Stimulated activated CD8-positive, alpha-beta memory T cell treated with anti-CD3 and anti-CD28 coated beads, Interleukin-4, amount 100 ng/mL, for 1 hour (primary cell): ENCODE results near the gene CCL4.
"Not testable (repeated sequence)": the region's sequence is repeated elsewhere in the genome, so short reads cannot be mapped to it uniquely, and the experiment has no call there.

Experiments
- DNase-seq, 2 donors: peaks; one replicate each; pipeline ENCODE4 v3.0.0-alpha.2; 2020; ENCODE audit warnings: low read depth in 2 of 2, low spot score in 1 of 2

CCL4 gene

DNA sequence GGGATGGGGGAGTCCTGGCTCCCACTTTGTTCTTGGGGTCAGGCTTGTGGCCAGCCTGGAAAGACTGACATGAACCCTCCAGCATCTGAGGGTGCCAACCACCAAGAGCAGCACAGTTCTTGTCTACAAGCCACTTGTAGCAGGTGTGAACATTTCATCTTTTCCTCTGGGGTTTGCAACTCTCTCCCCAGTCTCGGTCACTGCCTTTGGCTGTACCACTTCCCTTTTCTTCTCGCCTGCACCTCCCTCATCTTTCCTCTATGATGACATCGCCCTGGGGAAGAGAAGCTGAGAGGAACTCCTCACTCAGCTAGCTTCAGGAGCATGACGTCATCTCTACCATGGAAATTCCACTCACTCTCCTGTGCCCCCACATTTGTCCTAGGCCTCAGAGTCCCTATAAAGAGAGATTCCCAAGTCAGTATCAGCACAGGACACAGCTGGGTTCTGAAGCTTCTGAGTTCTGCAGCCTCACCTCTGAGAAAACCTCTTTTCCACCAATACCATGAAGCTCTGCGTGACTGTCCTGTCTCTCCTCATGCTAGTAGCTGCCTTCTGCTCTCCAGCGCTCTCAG is at the start of gene CCL4:
CCL4 (plus strand) TSS at position 427 of the 575 bp plus-strand sequence; CDS start at position 506, 79 bp downstream.
- DNase-seq: peak in 1 of 2 donors; percentile 35

- DNase-seq: no peak
Measured at GRCh38 chr17:36055171-36055570, 48.5 kb upstream of the CCL4 start.

DNA sequence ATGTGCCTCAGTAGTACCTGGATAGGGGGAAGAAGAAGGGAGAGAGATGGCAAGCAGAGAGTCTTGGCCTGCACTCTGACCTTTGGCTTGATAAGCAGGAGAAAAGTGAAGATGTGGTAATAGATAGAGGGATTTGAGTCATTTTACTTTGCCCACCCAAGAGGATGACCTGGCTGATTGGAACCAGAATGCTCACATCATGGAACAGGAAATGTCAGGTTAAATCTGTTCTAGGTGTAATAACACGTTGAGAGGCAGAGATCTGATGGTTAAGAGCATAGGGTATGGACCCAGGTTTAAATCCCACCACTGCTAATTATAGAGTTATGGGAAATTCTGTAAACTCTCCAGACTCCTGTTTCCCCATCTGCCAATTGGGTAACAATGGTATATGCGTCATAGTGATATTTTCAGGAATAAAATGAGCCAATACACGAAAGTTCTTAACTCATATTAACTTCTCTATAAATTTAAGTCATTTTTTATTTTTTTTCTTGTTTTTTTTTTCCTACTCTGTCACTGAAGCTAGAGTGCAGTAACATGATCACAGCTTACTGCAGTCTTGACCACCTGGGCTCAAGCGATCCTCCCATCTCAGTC is 47.6 kb upstream of the CCL4 start:
- no peak for DNase-seq

- no peak for DNase-seq
Measured at GRCh38 chr17:36057911-36058310, 45.7 kb upstream of the CCL4 start.

DNA sequence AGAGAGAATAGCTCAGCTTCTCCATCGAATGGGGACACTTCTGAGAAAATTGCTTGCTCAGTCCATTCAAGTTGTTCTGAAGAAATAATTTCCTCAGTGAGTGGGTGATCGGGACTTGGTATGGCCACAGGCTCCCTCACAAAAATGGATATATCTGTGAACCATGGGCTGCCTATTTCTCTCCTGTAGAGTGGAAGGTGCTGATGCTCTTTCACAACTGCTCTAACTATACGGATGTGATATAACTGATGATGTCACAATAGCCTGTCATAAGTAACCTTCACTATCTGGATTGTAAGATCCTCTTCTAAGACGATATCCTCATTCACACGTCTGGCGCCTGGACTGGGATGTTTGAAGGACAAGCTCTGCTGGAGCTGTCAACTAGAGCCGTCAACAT is 44.2 kb upstream of the CCL4 start:
- DNase-seq: no peak

DNA sequence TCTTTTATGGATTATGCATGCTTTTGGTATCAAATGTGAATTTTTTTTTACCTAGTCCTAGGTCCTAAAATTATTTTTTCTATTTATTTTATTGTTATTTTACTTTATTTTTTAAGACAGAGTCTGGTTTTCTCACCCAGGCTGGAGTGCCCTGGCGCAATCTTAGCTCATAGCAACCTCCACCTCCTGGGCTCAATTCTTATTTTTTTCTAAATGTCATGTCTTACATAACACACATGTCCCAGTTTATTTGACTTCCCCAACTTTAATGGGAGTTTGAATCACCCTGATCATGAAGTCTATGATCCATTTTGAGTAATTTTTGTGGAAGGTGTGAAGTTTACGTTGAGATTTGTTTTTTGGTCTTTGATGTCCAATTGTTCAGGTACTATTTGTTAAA is 42.8 kb upstream of the CCL4 start:
- no peak for DNase-seq

GRCh38 chr17:36063786-36064541 is 39.7 kb upstream of the CCL4 start, which contains the start of gene CCL18:
Gene CCL18, plus strand, starts transcription at chr17:36064272. Its CDS starts 71 bp downstream, at chr17:36064343.
- DNase-seq: no peak

DNA sequence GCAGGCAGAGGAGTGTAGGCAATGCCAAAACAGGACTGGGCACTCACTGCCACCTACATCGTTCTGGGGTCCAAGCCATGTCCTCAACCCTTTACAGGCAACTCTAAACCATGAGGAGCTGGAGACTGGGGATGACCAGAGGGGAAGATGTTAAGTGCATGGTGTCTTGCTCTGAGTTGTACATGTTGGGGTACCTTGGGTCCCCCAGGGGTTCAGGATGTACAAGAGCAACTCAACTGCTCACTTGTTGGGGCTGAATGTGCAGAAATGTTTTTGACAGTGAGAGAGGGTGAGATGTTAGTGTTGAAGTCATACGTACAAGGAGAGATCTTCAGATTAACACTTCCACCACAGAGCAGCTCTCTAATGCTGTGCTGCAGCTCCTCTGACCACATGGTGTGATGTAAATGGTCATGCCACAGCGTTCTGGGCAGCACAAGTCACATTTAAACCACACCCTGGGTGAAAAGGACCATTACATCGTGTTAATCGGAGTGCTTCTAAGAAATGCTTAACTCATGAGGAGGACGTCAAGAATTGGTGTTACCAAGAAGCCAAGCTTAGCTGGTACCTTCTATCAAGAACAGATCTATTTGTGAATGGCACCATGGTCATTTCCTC is 37.2 kb upstream of the CCL4 start:
- peak in 1 of 2 donors; percentile 29 for DNase-seq

DNA sequence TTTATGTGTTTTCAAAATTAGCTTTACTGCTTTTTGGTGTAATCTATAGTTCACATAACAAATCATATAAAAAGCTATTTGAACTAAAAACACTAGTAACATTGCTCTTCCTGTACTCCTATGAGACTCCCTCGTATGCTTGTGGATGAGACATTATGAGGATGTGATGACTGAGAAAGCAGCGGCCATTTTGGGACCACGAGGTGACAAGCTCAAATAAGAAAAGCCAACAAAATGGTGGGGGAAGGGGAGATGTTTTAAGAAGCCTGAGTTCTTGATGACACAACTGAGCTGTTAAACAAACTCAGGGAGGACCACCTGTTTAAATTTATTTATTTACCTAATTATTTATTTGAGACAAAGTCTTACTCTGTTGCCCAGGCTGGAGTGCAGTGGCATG is 35.1 kb upstream of the CCL4 start:
- no peak for DNase-seq

GRCh38 chr17:36069136-36069535 is 34.5 kb upstream of the CCL4 start:
- no peak for DNase-seq

GRCh38 chr17:36070427-36070826 is 33.2 kb upstream of the CCL4 start:
- DNase-seq: no peak

- DNase-seq: no peak
Measured at GRCh38 chr17:36071751-36072150, 31.9 kb upstream of the CCL4 start.

- peak in 1 of 2 donors; percentile 47 for DNase-seq
Measured at GRCh38 chr17:36072431-36073121, 31.1 kb upstream of the CCL4 start.

DNA sequence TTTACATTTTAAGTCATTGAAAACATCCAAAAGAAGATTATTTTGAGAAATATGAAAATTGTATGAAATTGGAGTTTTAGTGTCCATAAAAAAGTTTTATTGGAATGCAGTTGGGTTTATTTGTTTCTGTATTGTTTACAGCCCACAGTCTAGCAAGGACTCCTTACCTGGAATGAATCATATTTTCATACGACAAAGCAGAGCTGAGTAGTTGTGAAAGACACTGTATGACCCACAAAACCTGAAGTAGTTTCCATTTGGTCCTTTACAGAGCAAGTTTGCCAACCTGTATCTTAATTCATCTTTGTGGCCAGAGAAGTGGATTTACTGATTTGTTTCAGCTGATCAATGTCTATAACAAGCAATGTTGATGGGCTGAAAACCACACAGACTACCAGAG is 29.3 kb upstream of the CCL4 start:
- no peak for DNase-seq

DNA sequence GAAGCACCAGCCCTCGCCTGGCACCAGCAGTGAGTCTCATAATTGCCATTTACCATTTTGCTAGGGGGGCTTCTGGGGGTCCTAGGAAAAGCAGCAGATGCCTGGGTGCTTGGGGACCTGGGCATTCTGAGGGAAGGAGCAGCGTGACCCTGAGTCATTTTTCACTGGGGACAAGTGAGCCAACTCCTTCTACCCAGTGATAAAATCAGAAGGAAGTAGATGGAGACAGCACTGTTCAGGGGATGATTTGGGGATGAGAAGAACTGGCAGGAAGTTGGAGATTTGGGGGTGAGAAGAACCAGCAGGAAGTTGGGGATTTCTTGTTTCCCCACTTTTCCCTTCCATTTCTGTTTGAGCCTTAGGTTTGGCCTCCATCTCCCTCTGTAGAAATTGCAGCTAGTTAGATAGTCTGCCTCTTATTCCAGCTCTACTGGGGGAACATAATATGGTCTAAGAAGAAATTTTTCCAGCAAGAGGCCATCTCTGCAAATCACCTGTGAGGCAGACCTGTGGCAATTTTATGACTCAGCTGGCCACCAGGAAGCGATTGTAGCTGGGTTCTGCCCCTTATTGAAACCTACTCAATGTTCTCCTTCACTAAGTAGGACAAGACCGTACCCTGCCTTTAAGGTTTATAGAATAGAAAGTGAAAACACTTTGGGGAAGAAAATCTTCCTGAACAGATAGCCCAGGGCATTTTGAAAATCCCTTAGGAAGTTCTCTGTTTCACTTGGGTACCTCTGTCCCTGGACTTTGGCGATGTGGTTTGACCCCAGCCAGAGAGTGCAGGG is 21.8 kb upstream of the CCL4 start:
- not testable (repeated sequence) for DNase-seq

DNA sequence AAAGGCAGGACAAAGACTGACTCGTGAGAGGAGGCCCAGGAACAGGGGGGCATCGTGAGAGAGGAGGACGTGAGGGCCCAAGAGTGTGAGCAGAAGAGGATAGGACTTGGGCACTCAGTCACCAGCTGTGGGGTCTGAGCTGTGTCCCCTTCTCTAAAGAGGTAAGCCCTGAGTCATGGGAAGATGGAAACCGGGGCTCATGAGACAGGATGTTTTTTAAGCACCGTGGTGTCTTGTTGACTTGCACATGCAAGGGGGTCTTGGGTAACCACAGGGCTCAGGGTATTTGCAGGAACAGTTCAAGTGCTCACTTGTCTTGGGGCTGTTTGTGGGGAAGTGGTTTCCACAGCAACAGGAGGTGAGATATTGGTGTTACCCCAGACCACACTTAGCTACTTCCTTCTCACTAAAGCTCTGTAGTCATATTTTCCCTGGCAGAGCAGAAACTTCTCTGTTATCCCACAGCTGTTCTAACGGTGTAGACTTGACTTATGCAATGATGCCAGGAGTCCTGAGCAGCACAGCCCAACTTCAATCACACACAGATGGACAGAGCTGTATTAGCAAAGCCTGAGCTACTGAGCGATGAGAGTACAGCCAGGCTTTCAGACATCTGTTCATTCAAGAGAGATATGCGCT is 21.0 kb upstream of the CCL4 start:
- DNase-seq: peak in 1 of 2 donors; percentile 48

DNA sequence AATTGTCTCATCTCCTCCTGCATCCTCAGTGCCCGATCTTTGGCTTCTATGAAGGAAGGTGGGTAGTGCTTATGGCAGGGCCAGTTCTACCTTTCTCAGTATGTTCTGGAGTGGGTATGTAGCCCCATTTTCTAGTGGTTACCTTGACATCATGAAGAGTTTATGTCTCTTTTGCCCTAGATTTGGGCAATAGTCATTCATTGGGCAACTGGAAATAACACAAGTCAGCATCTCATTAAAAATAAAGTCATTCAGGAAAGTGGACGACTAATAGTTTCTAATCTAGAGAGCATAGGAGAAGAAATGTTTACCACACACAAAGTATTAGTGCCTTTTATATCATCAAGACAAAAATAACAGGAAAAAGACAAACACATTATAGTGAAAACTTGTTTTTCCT is 19.9 kb upstream of the CCL4 start:
- not testable (repeated sequence) for DNase-seq

GRCh38 chr17:36085765-36086164 is 17.9 kb upstream of the CCL4 start:
- DNase-seq: no peak

DNA sequence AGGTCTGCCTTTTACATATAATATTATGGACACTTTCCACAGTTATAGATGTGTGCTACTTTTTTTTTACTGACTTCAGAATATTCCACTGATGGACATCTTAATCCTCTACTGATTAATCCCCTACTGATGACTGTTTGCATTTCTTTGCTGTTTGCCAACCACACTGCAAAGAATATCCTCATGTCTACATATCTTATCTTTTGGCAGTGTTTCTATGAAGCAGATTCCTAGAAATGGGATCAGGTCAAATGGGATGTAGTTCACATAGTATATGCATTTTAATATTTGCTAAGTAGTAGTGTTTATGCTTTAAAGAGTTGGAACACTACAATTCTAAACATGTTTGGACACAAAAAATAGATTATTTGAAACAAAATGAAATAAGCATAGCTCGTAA is 16.8 kb upstream of the CCL4 start:
- DNase-seq: no peak

- DNase-seq: not testable (repeated sequence)
Measured at GRCh38 chr17:36087471-36087870, 16.2 kb upstream of the CCL4 start.
